Measurements from ENCODE around the gene TMPRSS12.

DNA sequence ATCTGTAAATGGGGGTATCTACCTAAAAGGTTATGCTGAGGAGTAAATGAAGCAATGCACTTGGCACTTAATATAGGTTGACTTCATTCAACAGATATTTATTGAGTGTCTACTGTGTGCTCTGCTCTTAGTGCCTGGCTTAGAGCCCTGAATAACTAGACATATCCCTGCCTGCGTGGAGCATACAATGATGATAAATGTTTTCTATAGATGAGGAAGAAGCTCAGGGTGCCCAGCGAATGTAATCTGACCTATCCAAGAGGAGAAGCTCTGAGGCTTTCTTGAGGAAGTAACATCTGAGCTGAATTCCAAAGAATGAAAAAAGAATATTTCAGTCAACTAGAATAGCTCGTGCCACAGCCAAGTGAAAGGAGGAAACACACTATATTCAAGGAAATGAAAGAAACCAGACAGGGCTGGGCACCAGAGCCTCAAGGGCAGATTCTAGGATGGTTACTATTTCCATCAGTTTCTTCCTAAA lies 91.7 kb downstream of the TMPRSS12 start:
- TF ChIP-seq, protein P1, sequence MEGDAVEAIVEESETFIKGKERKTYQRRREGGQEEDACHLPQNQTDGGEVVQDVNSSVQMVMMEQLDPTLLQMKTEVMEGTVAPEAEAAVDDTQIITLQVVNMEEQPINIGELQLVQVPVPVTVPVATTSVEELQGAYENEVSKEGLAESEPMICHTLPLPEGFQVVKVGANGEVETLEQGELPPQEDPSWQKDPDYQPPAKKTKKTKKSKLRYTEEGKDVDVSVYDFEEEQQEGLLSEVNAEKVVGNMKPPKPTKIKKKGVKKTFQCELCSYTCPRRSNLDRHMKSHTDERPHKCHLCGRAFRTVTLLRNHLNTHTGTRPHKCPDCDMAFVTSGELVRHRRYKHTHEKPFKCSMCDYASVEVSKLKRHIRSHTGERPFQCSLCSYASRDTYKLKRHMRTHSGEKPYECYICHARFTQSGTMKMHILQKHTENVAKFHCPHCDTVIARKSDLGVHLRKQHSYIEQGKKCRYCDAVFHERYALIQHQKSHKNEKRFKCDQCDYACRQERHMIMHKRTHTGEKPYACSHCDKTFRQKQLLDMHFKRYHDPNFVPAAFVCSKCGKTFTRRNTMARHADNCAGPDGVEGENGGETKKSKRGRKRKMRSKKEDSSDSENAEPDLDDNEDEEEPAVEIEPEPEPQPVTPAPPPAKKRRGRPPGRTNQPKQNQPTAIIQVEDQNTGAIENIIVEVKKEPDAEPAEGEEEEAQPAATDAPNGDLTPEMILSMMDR (IDR thresholded peaks at IDR 0.05) = no peak
- no peak for TF ChIP-seq POLR2A (IDR thresholded peaks at IDR 0.05)

Data from thyroid gland (tissue), 4 donors.